GM21825 (cell line): ENCODE measurements around the gene IBSP.

Source experiments
- ATAC-seq: cut with Tn5 transposase; IDR thresholded peaks from one replicate; pipeline ENCODE4 v1.9.1; 2021; ENCODE audit warnings: mild to moderate bottlenecking, moderate library complexity; ENCODE audit not compliant: unreplicated experiment

Gene IBSP, protein sequence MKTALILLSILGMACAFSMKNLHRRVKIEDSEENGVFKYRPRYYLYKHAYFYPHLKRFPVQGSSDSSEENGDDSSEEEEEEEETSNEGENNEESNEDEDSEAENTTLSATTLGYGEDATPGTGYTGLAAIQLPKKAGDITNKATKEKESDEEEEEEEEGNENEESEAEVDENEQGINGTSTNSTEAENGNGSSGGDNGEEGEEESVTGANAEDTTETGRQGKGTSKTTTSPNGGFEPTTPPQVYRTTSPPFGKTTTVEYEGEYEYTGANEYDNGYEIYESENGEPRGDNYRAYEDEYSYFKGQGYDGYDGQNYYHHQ

DNA sequence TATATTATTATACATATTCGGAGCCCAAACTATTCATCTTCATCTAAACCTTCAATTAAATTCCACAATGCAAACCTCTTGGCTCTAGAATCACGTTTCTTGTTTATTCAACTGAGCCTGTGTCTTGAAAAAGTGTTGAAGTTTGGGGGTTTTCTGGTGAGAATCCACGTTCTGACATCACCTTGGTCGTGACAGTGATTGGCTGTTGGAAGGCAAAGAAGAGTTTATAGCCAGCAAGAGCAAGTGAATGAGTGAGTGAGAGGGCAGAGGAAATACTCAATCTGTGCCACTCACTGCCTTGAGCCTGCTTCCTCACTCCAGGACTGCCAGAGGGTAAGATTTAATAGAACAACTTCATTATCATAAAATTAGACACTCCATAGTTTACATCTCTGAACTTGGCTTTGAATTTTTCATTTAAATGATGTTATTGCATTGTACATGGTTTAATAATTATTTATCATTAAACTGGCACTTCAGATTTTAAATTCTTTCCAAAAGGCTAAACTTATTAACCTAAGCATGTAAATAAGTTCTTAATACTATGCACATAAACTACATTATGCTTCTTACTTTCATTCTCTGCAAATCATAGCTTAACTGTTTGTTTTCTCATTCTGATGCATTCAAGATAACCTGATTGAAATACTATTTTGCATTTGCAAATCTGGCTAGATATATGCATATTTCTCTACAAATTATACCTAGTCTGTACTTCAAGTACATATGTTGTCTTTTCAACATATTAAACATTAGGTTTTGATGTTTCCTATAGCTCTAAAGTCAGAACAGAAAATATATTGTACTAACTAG lies at the start of gene IBSP:
Gene IBSP, plus strand, starts transcription at position 254 of the 813 bp plus-strand sequence. CDS start 2,808 bp downstream, outside the sequence.
- ATAC-seq: no peak

DNA sequence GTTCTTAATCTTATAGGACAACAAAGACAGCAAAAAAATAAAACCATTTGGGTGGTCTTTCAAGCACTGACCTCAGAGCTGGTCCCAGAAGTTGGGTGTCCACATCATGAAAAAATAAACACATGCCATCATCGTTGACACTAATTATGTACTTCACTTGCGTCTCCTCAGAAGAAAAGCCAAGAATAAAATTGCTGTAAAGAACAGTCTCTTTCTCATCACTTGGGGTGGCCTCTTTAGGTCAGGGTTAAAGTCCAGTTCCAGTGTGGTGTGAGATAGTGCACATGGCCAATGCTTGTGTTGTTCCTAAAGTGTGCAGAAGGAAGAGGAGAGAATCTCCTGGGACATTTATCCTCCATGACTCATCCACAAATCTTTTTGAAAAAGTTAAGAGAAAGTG lies 49.5 kb upstream of the IBSP start:
- ATAC-seq: no peak

DNA sequence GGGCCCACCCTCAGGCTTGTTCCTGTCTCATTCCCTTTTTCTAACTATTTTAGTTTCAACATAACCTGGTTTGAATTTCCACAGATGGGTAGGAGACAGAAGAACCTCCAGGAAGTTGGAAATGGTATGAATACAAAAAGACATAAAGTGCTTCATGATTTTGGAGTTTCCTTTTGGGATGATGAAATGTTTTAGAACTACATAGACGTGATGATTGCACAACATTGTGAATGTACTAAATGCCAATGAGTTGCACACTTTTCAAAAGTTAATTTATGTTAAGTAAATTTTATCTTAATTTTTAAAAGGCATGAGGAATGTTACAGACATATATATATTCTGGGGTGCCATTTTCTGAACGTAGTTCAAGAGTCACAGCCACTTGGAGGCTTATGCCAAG lies 41.1 kb upstream of the IBSP start:
- no peak for ATAC-seq

DNA sequence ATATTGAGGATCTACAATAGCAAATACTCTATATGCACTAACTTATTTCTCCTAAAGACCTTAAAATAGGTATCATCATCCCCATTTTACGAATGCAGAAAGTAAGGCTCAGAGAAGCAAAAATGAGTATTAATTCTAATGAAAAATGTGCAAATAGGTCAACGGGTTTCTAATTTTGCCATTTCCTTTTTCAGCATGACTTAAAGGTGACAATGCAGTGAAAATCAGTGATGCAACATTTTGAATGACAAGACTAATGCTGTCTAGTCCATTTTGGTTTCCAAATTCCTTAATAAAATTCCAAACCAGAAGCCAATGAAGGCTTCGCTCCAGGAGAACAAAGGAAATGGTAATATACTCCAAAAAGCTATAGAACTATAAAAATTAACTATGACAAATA lies 37.0 kb upstream of the IBSP start:
- no peak for ATAC-seq

DNA sequence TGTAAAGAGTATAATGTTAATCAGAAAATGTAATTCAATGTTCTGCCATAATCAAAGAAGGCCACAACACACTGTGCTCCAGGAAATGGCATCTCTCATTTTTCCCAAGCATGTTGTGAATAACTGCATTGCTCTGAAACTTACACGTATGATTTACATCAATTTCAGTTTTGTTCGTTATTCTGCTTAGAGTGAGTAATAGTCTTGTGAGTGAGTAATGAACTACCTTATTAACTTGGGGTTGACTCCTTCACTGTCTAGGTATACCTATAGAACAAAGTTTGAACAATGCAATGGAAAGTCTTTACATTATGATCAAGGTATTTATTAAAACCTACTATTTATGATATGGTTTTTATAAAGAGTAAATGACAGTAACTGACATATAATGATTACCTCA lies 17.8 kb upstream of the IBSP start:
- no peak for ATAC-seq

DNA sequence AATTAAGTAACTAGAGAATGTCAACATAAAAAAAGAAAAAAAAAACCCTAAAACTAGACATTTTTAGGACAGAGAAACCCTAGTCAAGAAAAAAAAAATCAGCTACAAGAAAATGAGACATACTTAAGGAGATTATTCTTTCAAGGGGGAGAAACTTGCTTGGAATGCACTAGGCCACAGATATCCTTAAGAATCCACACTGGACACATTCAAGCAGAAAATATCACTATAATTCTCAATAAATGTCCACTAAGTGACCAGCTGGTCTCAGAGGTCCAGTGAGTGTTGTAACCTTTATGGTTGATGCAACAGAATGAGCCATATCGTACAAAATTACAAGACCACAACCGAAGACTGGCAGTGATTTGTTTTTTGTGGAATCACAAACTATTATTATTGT lies 15.6 kb upstream of the IBSP start:
- ATAC-seq: no peak

DNA sequence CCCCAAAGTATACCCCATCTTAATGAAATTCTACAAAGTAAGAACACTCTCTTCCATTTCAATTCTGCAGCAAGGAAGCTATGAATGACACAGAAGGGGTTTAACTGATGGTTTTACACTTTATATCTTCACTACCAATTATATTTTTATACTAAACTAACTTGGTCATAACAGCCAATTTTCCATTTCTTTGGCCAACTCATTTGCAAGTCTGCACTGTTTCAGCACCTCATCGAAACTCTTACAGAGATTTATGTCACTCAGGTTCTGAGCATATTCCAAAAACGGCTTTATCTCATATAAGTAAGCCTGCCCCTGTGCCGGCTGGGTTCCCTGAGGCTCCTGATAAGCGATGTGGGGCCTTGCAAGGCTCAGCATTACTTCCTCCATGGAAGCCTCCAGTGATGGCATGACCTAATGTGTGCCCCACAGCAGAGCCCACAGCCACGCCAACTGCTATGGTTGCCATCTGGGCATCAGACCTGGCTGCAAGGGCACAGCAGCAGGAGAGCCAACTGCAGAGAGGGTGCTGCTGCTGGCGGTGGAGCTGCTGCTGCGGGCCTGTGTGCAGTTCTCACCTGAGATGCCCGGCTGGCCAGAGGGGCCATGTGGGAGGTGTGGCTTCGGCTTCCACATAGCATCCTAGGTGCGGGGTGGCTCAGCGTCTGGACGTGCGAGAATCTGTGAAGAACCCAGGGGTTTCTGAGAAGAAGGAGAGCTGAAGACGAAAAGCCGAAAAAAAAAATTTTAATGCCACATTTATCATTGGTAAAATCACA lies 13.4 kb upstream of the IBSP start:
- no peak for ATAC-seq

DNA sequence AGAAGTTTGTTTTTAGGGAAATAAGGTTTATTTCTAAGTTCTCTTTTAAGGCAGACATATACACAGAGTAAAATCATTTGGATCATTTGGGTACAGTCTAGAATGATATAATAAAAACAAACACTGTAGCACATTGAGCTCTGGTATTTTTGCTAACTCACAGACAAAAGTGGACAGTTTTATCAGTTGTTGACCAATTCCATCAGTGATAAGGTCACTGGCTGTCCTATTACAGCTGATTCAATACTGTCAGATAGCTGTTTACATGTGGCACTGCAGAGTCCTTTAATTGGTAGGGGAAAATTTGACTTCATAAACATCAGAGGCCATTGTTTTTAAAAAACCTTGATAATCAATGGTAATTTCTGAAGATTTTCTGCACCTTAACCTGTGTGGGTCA lies 3.5 kb downstream of the IBSP start:
- ATAC-seq: no peak

DNA sequence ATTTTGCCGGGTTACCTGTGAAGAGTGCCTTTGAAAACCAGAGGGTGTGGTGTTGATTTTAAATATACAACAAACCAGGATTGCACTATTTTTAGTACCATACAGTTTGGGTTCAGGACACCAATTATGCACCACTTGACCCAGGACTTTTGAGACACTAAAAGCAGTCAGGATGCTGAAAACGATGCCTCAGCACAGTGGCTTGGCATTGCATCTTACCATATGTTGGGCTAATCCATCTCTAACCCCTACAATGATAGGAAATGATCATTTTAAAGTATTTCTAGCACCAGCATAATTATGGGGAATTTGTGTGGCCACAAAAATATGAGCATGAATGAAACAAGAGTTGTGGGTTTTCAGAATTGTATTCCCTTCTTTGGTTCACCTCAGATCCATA lies 4.1 kb downstream of the IBSP start:
- no peak for ATAC-seq

DNA sequence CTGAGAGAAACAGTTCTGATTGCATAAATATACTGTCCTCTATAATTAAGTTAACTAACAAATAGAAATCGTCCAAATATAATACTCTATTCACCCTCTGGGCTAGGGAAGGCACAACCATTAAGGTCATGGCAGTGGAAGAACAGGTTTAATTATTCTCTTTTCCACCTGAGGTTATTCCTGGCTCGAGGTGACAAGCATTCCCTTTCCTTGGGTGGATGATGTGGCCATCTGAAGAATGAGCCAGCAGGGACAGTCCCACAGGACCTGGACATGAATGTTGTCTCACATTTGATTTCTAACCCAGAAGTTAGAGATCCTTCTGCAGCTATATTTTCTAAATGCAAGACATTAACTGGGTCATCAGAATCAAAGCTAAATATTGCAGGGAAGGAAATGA lies 5.5 kb downstream of the IBSP start:
- ATAC-seq: no peak

DNA sequence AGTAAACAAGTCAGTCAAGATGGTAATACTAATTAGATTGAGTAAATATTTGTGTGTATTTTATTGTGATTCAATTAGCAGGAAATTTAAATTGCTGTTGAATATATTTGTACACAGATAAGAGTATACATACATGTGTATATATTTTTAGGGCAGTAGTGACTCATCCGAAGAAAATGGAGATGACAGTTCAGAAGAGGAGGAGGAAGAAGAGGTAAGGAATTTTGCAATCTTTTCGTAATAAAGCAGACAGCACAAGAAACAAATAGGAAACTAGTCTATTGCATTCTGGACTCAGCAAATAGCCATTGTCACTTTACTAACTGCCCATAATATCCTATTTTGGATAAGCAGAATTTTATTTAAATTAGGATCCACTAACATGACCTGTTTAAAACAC lies 6.6 kb downstream of the IBSP start:
- no peak for ATAC-seq

DNA sequence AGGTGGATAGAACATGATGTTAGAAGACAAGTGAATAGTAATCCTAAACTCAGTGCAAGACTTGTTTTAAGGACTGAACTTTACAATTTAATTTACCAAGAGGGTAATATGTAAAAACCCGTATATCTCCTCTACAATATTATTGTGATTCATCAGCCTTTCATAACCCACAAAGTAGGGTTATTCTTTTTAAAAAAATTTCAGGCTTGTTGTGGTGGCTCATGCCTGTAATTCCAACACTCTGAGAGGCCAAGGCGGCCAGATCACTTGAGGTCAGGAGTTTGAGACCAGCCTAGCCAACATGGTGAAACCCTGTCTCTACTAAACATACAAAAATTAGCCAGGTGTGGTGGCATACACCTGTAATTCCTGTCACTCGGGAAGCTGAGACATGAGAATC lies 7.2 kb downstream of the IBSP start:
- no peak for ATAC-seq

DNA sequence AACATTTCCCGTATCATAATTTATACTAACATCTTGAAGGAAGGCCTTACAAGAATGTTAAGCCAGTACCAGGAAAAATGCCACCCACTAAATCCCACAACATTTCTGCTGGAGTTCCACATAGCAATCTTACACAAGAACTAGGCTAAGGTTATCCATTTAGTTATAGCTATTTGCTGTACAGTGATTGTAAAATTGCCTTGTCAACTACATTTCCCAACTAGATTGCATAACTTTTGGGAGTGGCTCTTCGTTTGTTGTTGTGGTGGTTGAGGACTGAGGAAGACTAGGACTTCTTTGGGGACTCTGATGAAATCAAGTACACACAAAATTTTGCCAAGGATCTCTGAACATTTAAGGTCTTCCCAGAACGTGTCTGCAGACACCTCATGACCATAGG lies 8.0 kb downstream of the IBSP start:
- no peak for ATAC-seq

DNA sequence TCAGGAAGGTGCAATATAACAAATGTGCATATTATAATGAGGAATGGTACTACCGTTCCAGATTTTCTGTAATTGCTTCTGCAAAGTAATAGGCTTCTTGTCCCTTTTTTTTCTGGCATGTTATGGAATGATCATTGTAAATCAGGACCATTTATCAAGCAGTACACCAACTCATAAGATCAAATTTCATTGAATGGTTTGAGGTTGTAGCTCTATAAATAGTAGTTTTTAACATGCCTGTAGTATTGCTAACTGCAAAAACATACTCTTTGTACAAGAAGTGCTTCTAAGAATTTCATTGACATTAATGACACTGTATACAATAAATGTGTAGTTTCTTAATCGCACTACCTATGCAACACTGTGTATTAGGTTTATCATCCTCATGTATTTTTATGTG lies 12.6 kb downstream of the IBSP start:
- ATAC-seq: no peak

DNA sequence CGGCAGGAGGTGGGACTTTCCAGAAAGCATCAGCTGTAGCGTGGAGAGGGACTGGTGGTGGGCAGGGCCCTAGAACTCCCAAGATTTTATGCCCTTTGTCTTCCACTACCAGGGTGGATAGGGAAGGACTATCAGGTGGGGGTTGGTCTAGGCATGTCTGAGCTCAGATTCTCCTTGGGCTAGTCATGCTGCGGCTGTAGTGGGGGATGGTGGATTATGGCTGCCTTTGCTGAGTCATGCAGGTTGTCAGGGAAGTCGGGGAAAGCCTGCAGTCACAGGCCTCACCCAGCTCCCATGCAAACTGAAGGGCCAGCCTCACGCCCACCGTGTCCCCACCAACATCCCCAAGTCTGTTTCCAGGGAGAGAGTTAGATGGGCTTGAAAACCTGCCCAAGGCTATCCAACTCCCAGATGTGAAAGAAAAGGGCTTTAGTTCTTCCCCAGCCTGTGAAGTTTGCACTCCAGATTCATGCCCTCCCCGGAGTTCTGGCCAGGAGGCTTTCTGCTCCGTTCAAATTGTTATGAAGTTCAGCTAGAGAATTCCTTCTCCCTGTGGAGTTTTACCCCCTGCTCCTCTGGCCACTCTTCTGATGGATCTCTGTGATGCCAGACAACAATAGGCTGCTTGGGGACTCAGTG lies 20.0 kb downstream of the IBSP start:
- no peak for ATAC-seq

DNA sequence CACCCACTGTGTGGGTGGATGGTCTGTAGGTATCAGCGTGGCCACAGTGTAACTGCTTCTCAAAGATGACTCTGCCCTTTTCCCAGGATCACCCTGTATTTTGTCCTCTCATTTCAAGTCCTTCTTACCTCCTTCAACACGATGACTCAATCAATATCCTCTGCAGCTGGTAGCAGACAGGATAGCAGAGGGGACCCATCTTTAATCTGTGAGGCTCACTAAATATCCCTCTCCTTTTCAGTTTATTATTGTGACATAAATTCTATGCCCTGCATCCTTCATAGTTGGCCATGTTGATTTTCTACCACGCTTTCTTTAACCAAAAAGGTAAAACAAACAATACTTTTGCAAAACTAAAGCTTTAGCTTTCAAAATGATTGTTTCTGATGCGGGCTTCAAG lies 23.8 kb downstream of the IBSP start:
- ATAC-seq: no peak

DNA sequence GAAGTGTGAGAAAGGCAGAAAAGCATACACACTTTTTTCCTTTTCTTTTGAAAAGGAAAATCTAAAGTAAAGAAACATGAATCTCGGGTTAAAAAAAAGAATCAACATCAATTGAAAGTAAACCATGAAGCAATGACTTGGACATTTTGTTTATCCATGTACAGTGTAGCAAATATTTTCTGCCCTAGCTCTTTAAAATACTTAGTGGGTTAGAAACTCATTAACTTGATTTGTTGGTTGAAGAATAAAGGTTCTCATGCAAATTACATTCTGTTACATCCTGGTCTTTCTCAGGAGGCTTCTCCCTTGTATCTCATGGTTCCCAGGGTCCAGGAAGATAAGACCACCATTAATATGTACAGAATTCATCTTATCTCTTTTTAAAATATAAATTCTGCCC lies 24.4 kb downstream of the IBSP start:
- no peak for ATAC-seq

DNA sequence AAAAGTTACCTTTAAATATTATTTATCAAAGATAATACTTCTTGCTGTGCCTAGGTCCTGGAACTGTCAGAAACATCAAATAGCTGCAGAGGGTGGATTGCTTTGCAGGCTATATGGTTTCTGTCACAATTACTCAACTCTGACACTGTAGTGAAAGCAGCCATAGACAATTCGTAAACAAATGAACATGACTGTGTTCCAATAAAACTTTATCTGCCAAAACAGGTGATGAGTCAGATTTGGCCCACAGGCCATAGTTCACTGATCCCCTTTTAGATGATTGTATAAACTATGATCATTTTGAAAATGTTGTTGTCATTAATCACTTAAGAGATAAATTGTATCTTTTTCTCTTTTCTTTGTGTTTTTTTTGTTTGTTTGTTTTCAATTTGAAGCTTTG lies 25.0 kb downstream of the IBSP start:
- ATAC-seq: no peak

DNA sequence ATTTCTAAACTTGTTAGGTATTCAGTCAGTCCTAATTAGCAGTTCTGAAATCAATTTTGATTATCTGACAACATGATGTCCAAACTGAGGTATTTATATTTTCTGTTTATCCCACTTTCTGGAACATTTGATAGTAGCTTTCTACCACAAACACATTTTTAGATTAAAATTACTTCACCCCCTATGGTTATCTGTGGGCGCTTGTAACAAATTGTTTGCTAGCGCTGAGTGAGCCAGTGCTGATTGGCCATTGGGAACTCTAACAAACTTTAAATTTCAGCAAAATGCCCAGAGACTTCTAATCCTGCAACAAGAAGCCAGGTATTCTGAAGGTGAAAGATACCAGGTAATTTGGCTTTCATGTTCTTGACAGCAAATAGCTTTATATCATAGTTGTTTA lies 33.3 kb downstream of the IBSP start, which contains the start of gene MEPE:
Gene MEPE, plus strand, starts transcription at position 301 of the 400 bp plus-strand sequence. CDS start 1,746 bp downstream, outside the sequence.
- no peak for ATAC-seq

DNA sequence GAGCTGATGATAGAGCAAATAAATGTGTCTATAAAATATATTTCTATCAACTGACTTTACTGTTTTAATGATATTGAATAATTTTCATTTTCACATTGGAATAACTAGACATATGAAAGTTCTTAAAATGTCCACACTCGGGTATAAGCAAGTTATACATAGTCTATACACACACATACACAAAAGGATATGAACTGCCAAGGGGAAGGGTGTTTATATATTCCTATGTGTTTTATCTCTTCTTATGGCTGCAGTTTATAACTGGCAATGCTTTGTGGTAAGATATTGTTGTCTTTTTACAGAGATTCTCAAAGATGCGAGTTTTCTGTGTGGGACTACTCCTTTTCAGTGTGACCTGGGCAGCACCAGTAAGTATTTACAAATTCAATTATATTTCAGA lies 35.0 kb downstream of the IBSP start:
- no peak for ATAC-seq

DNA sequence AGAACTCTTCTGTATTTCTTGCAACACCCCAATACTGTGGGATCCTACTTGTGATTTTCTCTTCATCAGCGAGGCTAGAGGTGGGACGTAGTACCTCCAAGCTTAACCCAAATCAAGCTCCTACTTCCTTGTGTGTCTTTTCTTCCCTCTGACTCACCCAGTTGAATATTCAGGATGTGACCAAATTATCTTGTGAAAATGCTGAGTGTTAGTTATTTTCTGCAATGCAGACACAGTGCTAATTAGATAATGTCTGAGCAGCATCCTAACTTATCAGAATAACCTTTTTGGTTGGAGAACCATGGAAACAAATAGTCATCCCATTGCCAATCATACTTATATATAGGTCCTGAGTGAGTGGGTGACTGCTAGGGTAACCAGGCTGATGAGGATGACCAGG lies 35.8 kb downstream of the IBSP start:
- ATAC-seq: no peak
